HT1080 (cell line): ENCODE results near the gene PALB2. TPM values are rescaled to one million over a fixed set of nuclear protein-coding genes. Genes with fewer than 3 reads are reported as not detected.
"Not testable (repeated sequence)": the region's sequence is repeated elsewhere in the genome, so short reads cannot be mapped to it uniquely, and the experiment has no call there.

ENCODE experiments used
- DNase-seq: peaks from one replicate; pipeline ENCODE4 v3.0.0-alpha.2; 2015; ENCODE audit warnings: low read depth
- total RNA-seq: library from RNA; depleted of rRNA; stranded (reverse); fragments of >200 nt; shearing (Covaris generic); gene quantifications from 2 replicates; pipeline ENCODE4 v1.2.3, GENCODE V29; 2014

The PALB2 gene
- total RNA-seq, 1 experiment from 2014 or later: 13.9 TPM

GRCh38 chr16:23584186-23585076, 56.7 kb downstream of the PALB2 start:
- no peak for DNase-seq

GRCh38 chr16:23583271-23583670, 57.8 kb downstream of the PALB2 start:
- DNase-seq: not testable (repeated sequence)

GRCh38 chr16:23581764-23582163, 59.3 kb downstream of the PALB2 start:
- DNase-seq: no peak

- DNase-seq: no peak
Measured at GRCh38 chr16:23580391-23580790, 60.7 kb downstream of the PALB2 start.

GRCh38 chr16:23579371-23579770, 61.7 kb downstream of the PALB2 start:
- no peak for DNase-seq

GRCh38 chr16:23578101-23578830, 62.8 kb downstream of the PALB2 start:
- no peak for DNase-seq

- DNase-seq: no peak
Measured at GRCh38 chr16:23577493-23577892, 63.6 kb downstream of the PALB2 start.

GRCh38 chr16:23575834-23576233, 65.3 kb downstream of the PALB2 start:
- no peak for DNase-seq

GRCh38 chr16:23573817-23574216, 67.3 kb downstream of the PALB2 start:
- DNase-seq: no peak

GRCh38 chr16:23572394-23572793, 68.7 kb downstream of the PALB2 start:
- DNase-seq: no peak

- no peak for DNase-seq
Measured at GRCh38 chr16:23571895-23572294, 69.2 kb downstream of the PALB2 start.

- no peak for DNase-seq
Measured at GRCh38 chr16:23570992-23571632, 70.0 kb downstream of the PALB2 start.

- DNase-seq: no peak
Measured at GRCh38 chr16:23567602-23568001, 73.5 kb downstream of the PALB2 start.

- DNase-seq: no peak
Measured at GRCh38 chr16:23566724-23567123, 74.4 kb downstream of the PALB2 start.

- no peak for DNase-seq
Measured at GRCh38 chr16:23564575-23565363, 76.3 kb downstream of the PALB2 start.

GRCh38 chr16:23563186-23563585, 77.9 kb downstream of the PALB2 start:
- no peak for DNase-seq

- no peak for DNase-seq
Measured at GRCh38 chr16:23562505-23562904, 78.6 kb downstream of the PALB2 start.

GRCh38 chr16:23561586-23561985, 79.5 kb downstream of the PALB2 start:
- DNase-seq: no peak

GRCh38 chr16:23557779-23558702, 83.1 kb downstream of the PALB2 start:
- DNase-seq: no peak
